Measurements from ENCODE around the gene TSPYL4.

Gene TSPYL4

GRCh38 chr6:116210750-116211425, 43.0 kb downstream of the TSPYL4 start:
- no peaks in the 10 kb centered on the region for H3K27me3 ChIP-seq (replicated peaks; ENCODE audit: control insufficient read depth, insufficient read depth, low read length, poor library complexity, severe bottlenecking)
- H3K9me3 ChIP-seq (ENCODE audit: control insufficient read depth, low read length) = no peaks in the 10 kb centered on the region
- DNase-seq = no peak
- H3K27ac ChIP-seq (ENCODE audit: insufficient read depth, low read length, poor library complexity, severe bottlenecking) = no peak overlapping the region
- no peak overlapping the region for H3K4me3 ChIP-seq (ENCODE audit: insufficient read depth, low read depth, low read length, poor library complexity, severe bottlenecking)
- H3K4me1 ChIP-seq (ENCODE audit: control insufficient read depth, insufficient read depth, low read length, poor library complexity, severe bottlenecking) = no peaks in the 10 kb centered on the region
- H3K36me3 ChIP-seq (ENCODE audit: control insufficient read depth, insufficient read depth, low read length) = peaks cover 4% of the 10 kb centered on the region

GRCh38 chr6:116210316-116210715, 43.6 kb downstream of the TSPYL4 start:
- no peak overlapping the region for H3K27ac ChIP-seq (ENCODE audit: insufficient read depth, low read length, poor library complexity, severe bottlenecking)
- no peaks in the 10 kb centered on the region for H3K27me3 ChIP-seq (replicated peaks; ENCODE audit: control insufficient read depth, insufficient read depth, low read length, poor library complexity, severe bottlenecking)
- no peaks in the 10 kb centered on the region for H3K9me3 ChIP-seq (ENCODE audit: control insufficient read depth, low read length)
- H3K36me3 ChIP-seq (ENCODE audit: control insufficient read depth, insufficient read depth, low read length) = peaks cover 4% of the 10 kb centered on the region
- H3K4me3 ChIP-seq (ENCODE audit: insufficient read depth, low read depth, low read length, poor library complexity, severe bottlenecking) = no peak overlapping the region
- no peak for DNase-seq
- H3K4me1 ChIP-seq (ENCODE audit: control insufficient read depth, insufficient read depth, low read length, poor library complexity, severe bottlenecking) = no peaks in the 10 kb centered on the region

- peaks cover 4% of the 10 kb centered on the region for H3K36me3 ChIP-seq (ENCODE audit: control insufficient read depth, insufficient read depth, low read length)
- H3K4me1 ChIP-seq (ENCODE audit: control insufficient read depth, insufficient read depth, low read length, poor library complexity, severe bottlenecking) = no peaks in the 10 kb centered on the region
- DNase-seq = no peak
- no peaks in the 10 kb centered on the region for H3K9me3 ChIP-seq (ENCODE audit: control insufficient read depth, low read length)
- H3K27me3 ChIP-seq (replicated peaks; ENCODE audit: control insufficient read depth, insufficient read depth, low read length, poor library complexity, severe bottlenecking) = no peaks in the 10 kb centered on the region
- no peak overlapping the region for H3K27ac ChIP-seq (ENCODE audit: insufficient read depth, low read length, poor library complexity, severe bottlenecking)
- no peak overlapping the region for H3K4me3 ChIP-seq (ENCODE audit: insufficient read depth, low read depth, low read length, poor library complexity, severe bottlenecking)
Measured at GRCh38 chr6:116208056-116208785, 45.7 kb downstream of the TSPYL4 start.

- no peak for DNase-seq
- H3K27me3 ChIP-seq (replicated peaks; ENCODE audit: control insufficient read depth, insufficient read depth, low read length, poor library complexity, severe bottlenecking) = no peaks in the 10 kb centered on the region
- H3K27ac ChIP-seq (ENCODE audit: insufficient read depth, low read length, poor library complexity, severe bottlenecking) = no peak overlapping the region
Measured at GRCh38 chr6:116206231-116206903, 47.5 kb downstream of the TSPYL4 start.

GRCh38 chr6:116205281-116205680, 48.6 kb downstream of the TSPYL4 start:
- no peaks in the 10 kb centered on the region for H3K4me1 ChIP-seq (ENCODE audit: control insufficient read depth, insufficient read depth, low read length, poor library complexity, severe bottlenecking)
- H3K4me3 ChIP-seq (ENCODE audit: insufficient read depth, low read depth, low read length, poor library complexity, severe bottlenecking) = no peak overlapping the region
- no peaks in the 10 kb centered on the region for H3K27me3 ChIP-seq (replicated peaks; ENCODE audit: control insufficient read depth, insufficient read depth, low read length, poor library complexity, severe bottlenecking)
- no peak overlapping the region for H3K27ac ChIP-seq (ENCODE audit: insufficient read depth, low read length, poor library complexity, severe bottlenecking)
- H3K9me3 ChIP-seq (ENCODE audit: control insufficient read depth, low read length) = no peaks in the 10 kb centered on the region
- DNase-seq = no peak
- H3K36me3 ChIP-seq (ENCODE audit: control insufficient read depth, insufficient read depth, low read length) = peaks cover 4% of the 10 kb centered on the region

More at GRCh38 chr6:116206231-116206903, 47.5 kb downstream of the TSPYL4 start:
- H3K4me3 ChIP-seq (ENCODE audit: insufficient read depth, low read depth, low read length, poor library complexity, severe bottlenecking) = no peak overlapping the region
- H3K9me3 ChIP-seq (ENCODE audit: control insufficient read depth, low read length) = no peaks in the 10 kb centered on the region
- H3K4me1 ChIP-seq (ENCODE audit: control insufficient read depth, insufficient read depth, low read length, poor library complexity, severe bottlenecking) = no peaks in the 10 kb centered on the region
- H3K36me3 ChIP-seq (ENCODE audit: control insufficient read depth, insufficient read depth, low read length) = peaks cover 4% of the 10 kb centered on the region

- Histone ChIP-seq H3K9me3 (ENCODE audit: control insufficient read depth, low read length) (no peaks in the 10 kb centered on the region), H3K4me3 (ENCODE audit: insufficient read depth, low read depth, low read length, poor library complexity, severe bottlenecking) (no peak overlapping the region), H3K36me3 (ENCODE audit: control insufficient read depth, insufficient read depth, low read length) (no peaks in the 10 kb centered on the region), H3K4me1 (ENCODE audit: control insufficient read depth, insufficient read depth, low read length, poor library complexity, severe bottlenecking) (no peaks in the 10 kb centered on the region), H3K27ac (ENCODE audit: insufficient read depth, low read length, poor library complexity, severe bottlenecking) (no peak overlapping the region), H3K27me3 (replicated peaks; ENCODE audit: control insufficient read depth, insufficient read depth, low read length, poor library complexity, severe bottlenecking) (no peaks in the 10 kb centered on the region)
- no peak for DNase-seq
Measured at GRCh38 chr6:116201538-116201937, 52.3 kb downstream of the TSPYL4 start.

GRCh38 chr6:116200619-116201249, 53.1 kb downstream of the TSPYL4 start:
- no peaks in the 10 kb centered on the region for H3K27me3 ChIP-seq (replicated peaks; ENCODE audit: control insufficient read depth, insufficient read depth, low read length, poor library complexity, severe bottlenecking)
- no peak overlapping the region for H3K27ac ChIP-seq (ENCODE audit: insufficient read depth, low read length, poor library complexity, severe bottlenecking)
- no peak for DNase-seq
- no peaks in the 10 kb centered on the region for H3K36me3 ChIP-seq (ENCODE audit: control insufficient read depth, insufficient read depth, low read length)
- no peaks in the 10 kb centered on the region for H3K4me1 ChIP-seq (ENCODE audit: control insufficient read depth, insufficient read depth, low read length, poor library complexity, severe bottlenecking)
- no peak overlapping the region for H3K4me3 ChIP-seq (ENCODE audit: insufficient read depth, low read depth, low read length, poor library complexity, severe bottlenecking)
- no peaks in the 10 kb centered on the region for H3K9me3 ChIP-seq (ENCODE audit: control insufficient read depth, low read length)
